Dedifferentiated amniotic fluid mesenchymal stem cell (primary cell): Measurements from ENCODE around the gene NAMPT.
A peak's percentile ranks its signal among the peaks of the same experiment; 100 is the strongest.
"Not testable (repeated sequence)": the region's sequence is repeated elsewhere in the genome, so short reads cannot be mapped to it uniquely, and the experiment has no call there.

Source experiments
- DNase-seq: peaks from one replicate; pipeline ENCODE4 v3.0.0-alpha.2; 2016; ENCODE audit errors: extremely low spot score

NAMPT gene

GRCh38 chr7:106231856-106232490 is 52.8 kb downstream of the NAMPT start:
- DNase-seq, result no peak

GRCh38 chr7:106225856-106226255 is 58.9 kb downstream of the NAMPT start:
- DNase-seq, result no peak

GRCh38 chr7:106224797-106225196 is 60.0 kb downstream of the NAMPT start:
- no peak for DNase-seq

- DNase-seq, result no peak
These were observed 61.6 kb downstream of the NAMPT start for GRCh38 chr7:106223156-106223555.

- no peak for DNase-seq
These were observed 62.2 kb downstream of the NAMPT start for GRCh38 chr7:106222545-106222944.

GRCh38 chr7:106220307-106220706 is 64.5 kb downstream of the NAMPT start:
- DNase-seq, result no peak

- DNase-seq, result no peak
These were observed 65.6 kb downstream of the NAMPT start for GRCh38 chr7:106219170-106219569.

GRCh38 chr7:106218546-106218945 is 66.2 kb downstream of the NAMPT start:
- DNase-seq, result no peak

GRCh38 chr7:106216923-106217542 is 67.8 kb downstream of the NAMPT start:
- DNase-seq, result no peak

GRCh38 chr7:106216517-106216922 is 68.3 kb downstream of the NAMPT start:
- DNase-seq, result peak; percentile 87

GRCh38 chr7:106215868-106216516 is 68.8 kb downstream of the NAMPT start:
- DNase-seq, result no peak

GRCh38 chr7:106208944-106209343 is 75.8 kb downstream of the NAMPT start:
- not testable (repeated sequence) for DNase-seq

- no peak for DNase-seq
These were observed 77.8 kb downstream of the NAMPT start for GRCh38 chr7:106206826-106207541.

GRCh38 chr7:106205621-106206222 is 79.1 kb downstream of the NAMPT start:
- no peak for DNase-seq

GRCh38 chr7:106203473-106203872 is 81.3 kb downstream of the NAMPT start:
- no peak for DNase-seq

GRCh38 chr7:106201164-106201563 is 83.6 kb downstream of the NAMPT start:
- DNase-seq, result no peak

GRCh38 chr7:106199813-106200364 is 84.9 kb downstream of the NAMPT start:
- no peak for DNase-seq

GRCh38 chr7:106199024-106199423 is 85.8 kb downstream of the NAMPT start:
- DNase-seq, result no peak
